HUES6 (cell line): ENCODE measurements around the gene RBM33.

Source experiments
- H3K27ac ChIP-seq: 2 replicates; pipeline ENCODE4 v1.7.0; 2013; ENCODE audit warnings: low read depth, mild to moderate bottlenecking, low read length, inconsistent platforms
- H3K27me3 ChIP-seq: 2 replicates; pipeline ENCODE4 v1.6.1; 2013; ENCODE audit warnings: low read length; ENCODE audit not compliant: control insufficient read depth, insufficient read depth
- H3K36me3 ChIP-seq: 2 replicates; pipeline ENCODE4 v1.6.1; 2013; ENCODE audit warnings: low read length; ENCODE audit not compliant: control insufficient read depth, insufficient read depth
- H3K4me1 ChIP-seq: 2 replicates; pipeline ENCODE4 v1.6.1; 2013; ENCODE audit warnings: low read length; ENCODE audit not compliant: control insufficient read depth, insufficient read depth
- H3K4me3 ChIP-seq: 2 replicates; pipeline ENCODE4 v1.5.1; 2013; ENCODE audit warnings: low read depth, low read length
- H3K9ac ChIP-seq: one replicate; pipeline ENCODE4 v1.6.1; 2013; ENCODE audit warnings: mild to moderate bottlenecking, low read length
- H3K9me3 ChIP-seq: 2 replicates; pipeline ENCODE4 v1.6.1; 2013; ENCODE audit warnings: low read depth, low read length; ENCODE audit not compliant: control insufficient read depth, insufficient read depth

The RBM33 gene

GRCh38 chr7:155787171-155787851 lies 142.8 kb downstream of the RBM33 start:
- no peak overlapping the region for H3K27ac ChIP-seq

DNA sequence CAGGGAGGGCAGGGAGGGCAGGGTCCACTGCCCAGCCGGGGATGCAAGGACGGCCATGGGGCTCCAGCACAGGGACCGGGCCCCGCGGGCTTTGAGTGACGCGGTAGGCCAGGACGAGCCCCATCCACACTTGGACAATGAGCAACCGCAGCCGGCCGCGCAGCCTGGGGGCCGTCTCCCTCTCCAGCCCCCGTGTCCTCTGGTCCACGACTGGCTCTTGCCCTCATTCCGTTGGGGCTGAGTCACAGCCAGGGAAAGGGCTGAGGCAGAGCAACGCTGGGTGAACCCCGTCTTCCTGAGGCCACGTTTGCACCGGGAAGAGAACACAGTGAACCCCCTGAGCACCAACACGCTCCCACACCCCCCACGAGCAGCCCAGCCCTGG lies 144.1 kb downstream of the RBM33 start:
- H3K27me3 ChIP-seq, result peaks cover 23% of the 10 kb centered on the region
- no peaks in the 10 kb centered on the region for H3K36me3 ChIP-seq
- no peaks in the 10 kb centered on the region for H3K9me3 ChIP-seq
- H3K27ac ChIP-seq, result no peak overlapping the region
- H3K4me3 ChIP-seq, result no peak overlapping the region
- H3K9ac ChIP-seq, result no peak overlapping the region
- H3K4me1 ChIP-seq, result no peaks in the 10 kb centered on the region

More at GRCh38 chr7:155787171-155787851, 142.8 kb downstream of the RBM33 start:
- peak overlapping the region; percentile 66 for H3K4me3 ChIP-seq
- H3K27me3 ChIP-seq, result peaks cover 23% of the 10 kb centered on the region
- no peaks in the 10 kb centered on the region for H3K4me1 ChIP-seq
- peak overlapping the region; percentile 57 for H3K9ac ChIP-seq
- H3K9me3 ChIP-seq, result no peaks in the 10 kb centered on the region
- H3K36me3 ChIP-seq, result no peaks in the 10 kb centered on the region

GRCh38 chr7:155789001-155789725 lies 144.7 kb downstream of the RBM33 start:
- no peak overlapping the region for H3K9ac ChIP-seq
- H3K27ac ChIP-seq, result no peak overlapping the region
- no peaks in the 10 kb centered on the region for H3K36me3 ChIP-seq
- no peaks in the 10 kb centered on the region for H3K9me3 ChIP-seq
- no peaks in the 10 kb centered on the region for H3K4me1 ChIP-seq
- peaks cover 23% of the 10 kb centered on the region for H3K27me3 ChIP-seq
- no peak overlapping the region for H3K4me3 ChIP-seq

DNA sequence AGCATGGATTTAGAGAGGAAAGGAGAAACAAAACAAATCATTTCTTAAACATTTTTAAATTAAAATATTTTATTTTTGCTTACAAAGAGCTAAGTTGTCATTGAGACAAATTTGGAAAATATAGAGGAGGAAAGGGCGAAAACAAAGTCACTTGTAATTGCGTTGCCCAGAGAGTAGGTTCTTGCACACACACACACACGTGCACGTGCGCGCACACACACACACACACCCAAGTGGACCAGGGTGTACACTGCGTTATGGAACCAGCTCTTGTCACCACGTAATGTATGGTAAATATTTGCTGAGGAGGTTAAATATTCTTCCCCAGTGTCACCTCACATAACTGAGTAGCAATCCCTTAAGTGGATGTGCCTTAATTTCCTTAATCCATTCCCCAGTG lies 146.2 kb downstream of the RBM33 start:
- no peaks in the 10 kb centered on the region for H3K9me3 ChIP-seq
- no peaks in the 10 kb centered on the region for H3K4me1 ChIP-seq
- no peak overlapping the region for H3K27ac ChIP-seq
- H3K9ac ChIP-seq, result no peak overlapping the region
- H3K36me3 ChIP-seq, result no peaks in the 10 kb centered on the region
- H3K4me3 ChIP-seq, result no peak overlapping the region
- H3K27me3 ChIP-seq, result peaks cover 27% of the 10 kb centered on the region

DNA sequence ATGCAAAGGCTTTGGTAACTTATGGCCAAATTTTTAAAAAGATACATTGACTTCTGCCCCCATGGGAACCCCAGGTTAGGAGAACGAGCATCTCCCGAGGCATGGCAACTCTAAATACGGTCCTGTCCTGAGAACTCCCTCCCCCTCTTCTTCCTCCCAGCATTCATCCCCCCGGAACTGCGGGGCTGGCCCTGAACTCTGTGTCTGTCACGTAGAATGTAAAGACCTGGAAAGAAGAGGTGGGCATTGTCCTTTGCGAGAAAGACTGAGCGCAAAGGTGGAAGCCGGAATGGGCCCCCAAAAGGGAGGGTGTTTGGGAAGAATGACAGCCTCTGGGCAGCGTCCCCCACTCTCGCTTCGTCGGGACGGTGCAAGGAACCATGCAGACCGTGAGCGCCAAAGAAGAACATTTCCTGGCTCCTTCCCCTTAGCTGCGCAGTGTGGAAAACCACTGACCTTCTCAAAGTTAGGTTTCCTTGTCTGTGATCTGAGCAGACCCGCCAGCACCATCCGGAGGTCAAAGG lies 146.8 kb downstream of the RBM33 start:
- Histone ChIP-seq H3K4me1 (no peaks in the 10 kb centered on the region), H3K27me3 (peaks cover 28% of the 10 kb centered on the region), H3K27ac (no peak overlapping the region), H3K9me3 (no peaks in the 10 kb centered on the region), H3K36me3 (no peaks in the 10 kb centered on the region), H3K4me3 (no peak overlapping the region), H3K9ac (no peak overlapping the region)

DNA sequence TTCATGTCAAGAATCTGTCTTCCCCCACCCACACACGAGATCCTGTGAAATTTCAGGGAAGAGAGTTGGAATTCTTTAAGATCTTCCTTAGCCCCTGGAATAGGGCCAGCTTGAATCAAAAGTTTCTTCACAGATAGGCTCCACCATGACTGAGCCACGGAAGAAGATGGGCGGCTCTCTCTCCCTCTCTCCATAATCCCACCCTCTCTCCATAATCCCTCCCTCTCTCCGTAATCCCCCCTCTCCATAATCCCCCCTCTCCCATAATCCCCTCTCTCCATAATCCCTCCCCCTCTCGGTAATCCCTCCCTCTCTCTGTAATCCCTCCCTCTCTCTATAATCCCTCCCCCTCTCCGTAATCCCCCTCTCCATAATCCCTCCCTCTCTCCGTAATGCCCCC lies 147.4 kb downstream of the RBM33 start:
- Histone ChIP-seq H3K4me1 (no peaks in the 10 kb centered on the region), H3K27ac (no peak overlapping the region), H3K9ac (no peak overlapping the region), H3K36me3 (no peaks in the 10 kb centered on the region), H3K27me3 (peaks cover 28% of the 10 kb centered on the region), H3K9me3 (no peaks in the 10 kb centered on the region), H3K4me3 (no peak overlapping the region)

DNA sequence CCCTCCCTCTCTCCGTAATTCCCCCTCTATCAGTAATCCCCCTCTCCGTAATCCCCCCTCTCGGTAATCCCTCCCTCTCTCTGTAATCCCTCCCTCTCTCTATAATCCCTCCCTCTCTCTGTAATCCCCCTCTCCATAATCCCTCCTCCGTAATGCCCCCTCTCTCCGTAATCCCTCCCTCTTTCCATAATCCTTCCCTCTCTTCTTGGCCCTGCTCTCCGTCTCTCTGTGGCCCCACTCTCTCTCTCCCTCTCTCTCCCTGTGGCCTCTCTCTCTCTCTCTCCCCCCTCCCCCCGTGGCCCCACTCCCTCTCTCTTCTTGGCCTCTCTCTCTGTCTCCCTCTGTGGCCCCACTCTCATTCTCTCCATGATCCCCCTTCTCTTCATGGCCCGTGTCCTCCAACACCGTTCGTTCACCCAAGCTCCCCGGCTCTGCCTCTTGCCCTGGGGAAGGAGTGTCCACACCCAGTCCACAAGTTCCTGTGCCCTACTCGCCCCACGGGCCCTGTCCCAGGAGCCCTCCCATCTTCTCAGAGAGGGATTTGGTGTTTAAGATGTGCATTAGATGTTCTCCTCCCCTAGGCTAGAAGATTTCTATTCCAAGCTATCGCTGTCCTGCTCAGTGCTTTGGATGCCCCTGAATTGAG lies 148.0 kb downstream of the RBM33 start:
- H3K36me3 ChIP-seq, result no peaks in the 10 kb centered on the region
- no peaks in the 10 kb centered on the region for H3K4me1 ChIP-seq
- peaks cover 25% of the 10 kb centered on the region for H3K27me3 ChIP-seq
- no peak overlapping the region for H3K4me3 ChIP-seq
- no peaks in the 10 kb centered on the region for H3K9me3 ChIP-seq
- H3K27ac ChIP-seq, result no peak overlapping the region
- H3K9ac ChIP-seq, result no peak overlapping the region

- Histone ChIP-seq H3K27me3 (peaks cover 25% of the 10 kb centered on the region), H3K4me1 (no peaks in the 10 kb centered on the region), H3K9ac (no peak overlapping the region)
Observed at GRCh38 chr7:155792999-155793560, 148.6 kb downstream of the RBM33 start.

GRCh38 chr7:155793720-155794119 lies 149.3 kb downstream of the RBM33 start:
- H3K9me3 ChIP-seq, result no peaks in the 10 kb centered on the region
- no peaks in the 10 kb centered on the region for H3K4me1 ChIP-seq
- H3K27ac ChIP-seq, result no peak overlapping the region
- H3K36me3 ChIP-seq, result no peaks in the 10 kb centered on the region
- peaks cover 31% of the 10 kb centered on the region for H3K27me3 ChIP-seq
- no peak overlapping the region for H3K4me3 ChIP-seq
- no peak overlapping the region for H3K9ac ChIP-seq

More at GRCh38 chr7:155792999-155793560, 148.6 kb downstream of the RBM33 start:
- H3K4me3 ChIP-seq, result no peak overlapping the region
- no peaks in the 10 kb centered on the region for H3K36me3 ChIP-seq
- no peaks in the 10 kb centered on the region for H3K9me3 ChIP-seq
- H3K27ac ChIP-seq, result no peak overlapping the region

DNA sequence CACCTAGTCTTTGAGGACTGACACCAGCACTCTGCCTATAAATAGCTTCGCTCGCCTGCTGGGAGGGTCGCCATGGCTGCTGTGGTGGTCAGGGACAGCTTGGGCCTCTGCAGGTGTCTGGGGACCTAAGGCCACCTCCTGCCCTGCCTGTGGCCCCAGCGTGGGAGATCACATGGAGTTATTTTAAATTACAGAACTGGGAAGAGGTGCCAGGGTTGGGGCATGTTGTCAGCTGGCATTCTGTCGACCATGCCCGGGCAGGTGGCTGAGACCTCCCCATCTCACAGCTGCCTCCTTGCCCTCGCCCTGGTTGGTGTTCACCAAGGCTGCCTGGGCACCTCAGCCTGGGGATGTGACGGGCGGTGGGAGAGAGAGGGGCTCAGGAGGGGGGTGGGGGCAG lies 149.7 kb downstream of the RBM33 start:
- Histone ChIP-seq H3K9me3 (no peaks in the 10 kb centered on the region), H3K36me3 (no peaks in the 10 kb centered on the region), H3K4me3 (no peak overlapping the region), H3K27me3 (peaks cover 36% of the 10 kb centered on the region), H3K27ac (no peak overlapping the region), H3K4me1 (no peaks in the 10 kb centered on the region), H3K9ac (no peak overlapping the region)

DNA sequence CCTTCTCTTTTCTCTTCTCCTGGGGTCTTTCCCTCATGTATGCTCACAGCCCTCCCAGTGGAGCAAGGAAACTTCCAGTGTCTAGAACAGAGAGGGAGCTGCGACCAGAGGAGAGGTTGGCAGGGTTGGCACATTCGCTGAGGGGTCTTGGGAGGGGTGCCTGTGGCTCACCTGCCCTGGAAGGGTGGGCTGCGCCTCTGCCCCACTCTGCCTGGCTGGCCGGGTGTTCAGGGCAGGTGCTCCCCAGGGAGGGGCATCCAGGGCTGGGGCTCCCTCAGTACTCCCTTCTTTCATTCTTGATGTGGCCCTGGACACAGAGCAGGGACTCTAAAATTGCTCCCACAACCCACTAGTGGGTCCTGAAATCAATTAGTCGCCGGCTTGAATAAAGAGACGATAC lies 150.9 kb downstream of the RBM33 start:
- Histone ChIP-seq H3K4me1 (no peaks in the 10 kb centered on the region), H3K4me3 (no peak overlapping the region), H3K36me3 (no peaks in the 10 kb centered on the region), H3K27ac (no peak overlapping the region), H3K9ac (no peak overlapping the region), H3K9me3 (no peaks in the 10 kb centered on the region), H3K27me3 (peaks cover 48% of the 10 kb centered on the region)
